Testis (tissue), 2 donors: ENCODE results near the gene CPSF4.

Experiments used
- CTCF ChIP-seq, 3 experiments: fragments of 450-650 bp in 2 of 3; fragments of 200-600 bp in 1 of 3; sonication (generic) in 1 of 3; IDR thresholded peaks; one replicate each; pipeline ENCODE4 v1.5.1; 2016 to 2019; ENCODE audit warnings: antibody characterized with exemption in 3 of 3, mild to moderate bottlenecking in 2 of 3, moderate library complexity in 1 of 3
- POLR2A ChIP-seq: fragments of 450-650 bp; IDR thresholded peaks from one replicate; pipeline ENCODE4 v1.6.1; 2017; ENCODE audit warnings: antibody characterized with exemption, mild to moderate bottlenecking, moderate library complexity

GRCh38 chr7:99389772-99390171 is 49.0 kb upstream of the CPSF4 start:
- no peak for TF ChIP-seq CTCF (IDR thresholded peaks at IDR 0.05)
- no peak for TF ChIP-seq POLR2A
